Activated naive CD8-positive, alpha-beta T cell treated with anti-CD3 and anti-CD28 coated beads, Interleukin-2, amount 10 ng/mL, durations not matched to agents 7 days and 5 days (primary cell): ENCODE results near the gene RGL3. TPM values are rescaled to one million over a fixed set of nuclear protein-coding genes. Genes with fewer than 3 reads are reported as not detected.
A peak's percentile ranks its signal among the peaks of the same experiment; 100 is the strongest.

Experiments used
- ATAC-seq: fragments of 150-1000 bp; cut with Tn5 transposase; one replicate; pipeline ENCODE4 v1.10.0; 2021; ENCODE audit warnings: low read depth, moderate library complexity
- POLR2A ChIA-PET: fragments of 350-600 bp; sonication (Branson Sonifier 250); formaldehyde crosslinking; loops from one replicate; lab custom pipeline; 2021; ENCODE audit warnings: antibody characterized with exemption; lab: Charles Lee
- DNase-seq: peaks from one replicate; pipeline ENCODE4 v3.0.0; 2021
- H3K27ac Mint-ChIP-seq: one replicate; pipeline ENCODE4 v1.8.0; 2022; ENCODE audit warnings: mild to moderate bottlenecking, mixed read lengths
- H3K27me3 Mint-ChIP-seq: one replicate; pipeline ENCODE4 v1.8.0; 2022; ENCODE audit warnings: mild to moderate bottlenecking, moderate library complexity, mixed read lengths
- H3K36me3 Mint-ChIP-seq: one replicate; pipeline ENCODE4 v1.8.0; 2021; ENCODE audit warnings: mild to moderate bottlenecking, mixed read lengths
- H3K4me1 Mint-ChIP-seq: one replicate; pipeline ENCODE4 v1.8.0; 2021; ENCODE audit warnings: mixed read lengths
- H3K4me3 Mint-ChIP-seq: one replicate; pipeline ENCODE4 v1.8.0; 2022; ENCODE audit warnings: mild to moderate bottlenecking, moderate library complexity, mixed read lengths
- H3K9me3 Mint-ChIP-seq: one replicate; pipeline ENCODE4 v1.8.0; 2021; ENCODE audit warnings: mixed read lengths
- total RNA-seq, 2 experiments: library from RNA; stranded (reverse); gene quantifications; one replicate each; pipeline ENCODE4 v1.2.3, GENCODE V29; 2021

RGL3 gene
- total RNA-seq, 2 experiments from 2014 or later, result not detected

DNA sequence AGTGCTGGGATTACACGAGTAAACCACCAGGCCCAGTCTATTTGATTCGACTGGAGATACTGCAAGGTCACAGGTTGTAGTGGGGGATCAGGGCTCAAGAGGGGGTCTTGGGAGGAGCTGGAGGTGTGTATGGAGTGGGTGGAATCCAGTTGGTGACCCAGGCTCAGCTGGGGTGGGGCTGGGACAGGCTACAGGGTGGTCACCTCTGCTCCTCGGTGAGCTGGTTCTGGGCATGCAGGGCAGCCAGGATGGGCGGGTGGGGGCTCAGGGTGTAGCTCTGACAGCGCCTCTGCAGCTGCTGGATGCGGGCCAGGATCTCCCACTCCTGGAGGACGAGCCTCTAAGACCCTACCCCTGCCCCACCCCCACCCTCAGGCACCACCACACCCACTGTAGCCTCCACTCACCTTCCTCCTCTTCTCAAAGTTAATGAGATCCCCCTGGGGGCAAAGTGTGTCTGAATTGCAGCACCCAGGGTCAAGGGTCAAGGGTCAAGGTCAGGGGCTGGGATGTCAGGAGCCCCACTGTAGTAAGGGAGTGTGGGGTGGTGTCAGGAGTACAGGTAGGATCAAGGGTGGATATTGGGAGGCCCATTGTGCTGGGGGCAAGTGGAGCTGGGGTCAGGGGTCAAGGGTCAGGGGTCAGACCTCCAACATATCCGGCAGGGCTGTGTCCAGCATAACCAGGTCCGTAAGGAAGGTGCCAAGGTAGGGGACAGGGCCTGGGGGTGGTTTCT lies 17.1 kb downstream of the RGL3 start:
- Mint-ChIP-seq H3K4me1 (peaks cover 2% of the 10 kb centered on the region), H3K4me3 (no peak overlapping the region), H3K36me3 (no peaks in the 10 kb centered on the region), H3K9me3 (no peaks in the 10 kb centered on the region), H3K27ac (no peak overlapping the region), H3K27me3 (peaks cover 10% of the 10 kb centered on the region)
- ATAC-seq, result no peak
- POLR2A ChIA-PET, result no interaction called here
- no peak for DNase-seq

DNA sequence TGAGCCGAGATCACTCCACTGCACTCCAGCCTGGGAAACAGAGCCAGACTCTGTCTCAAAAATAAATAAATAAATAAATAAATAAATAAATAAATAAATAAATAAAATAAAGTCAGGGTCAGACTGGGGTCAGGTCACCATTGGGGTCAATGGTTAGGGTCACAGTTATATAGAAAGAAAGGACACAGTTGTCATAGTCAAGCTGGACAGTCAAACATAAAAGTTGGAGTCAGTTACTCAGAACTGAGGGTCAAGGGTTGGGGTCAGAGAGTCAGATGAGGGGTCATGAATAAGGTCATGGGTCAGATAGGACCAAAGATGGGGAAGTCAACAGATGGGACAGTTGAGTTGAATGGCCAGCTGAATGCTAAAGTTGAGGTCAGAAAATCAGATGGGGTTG lies 18.3 kb downstream of the RGL3 start:
- Mint-ChIP-seq H3K27ac (no peak overlapping the region), H3K36me3 (no peaks in the 10 kb centered on the region), H3K27me3 (peaks cover 2% of the 10 kb centered on the region), H3K9me3 (no peaks in the 10 kb centered on the region), H3K4me3 (no peak overlapping the region), H3K4me1 (peaks cover 2% of the 10 kb centered on the region)
- DNase-seq, result no peak
- POLR2A ChIA-PET, result no interaction called here
- ATAC-seq, result no peak

DNA sequence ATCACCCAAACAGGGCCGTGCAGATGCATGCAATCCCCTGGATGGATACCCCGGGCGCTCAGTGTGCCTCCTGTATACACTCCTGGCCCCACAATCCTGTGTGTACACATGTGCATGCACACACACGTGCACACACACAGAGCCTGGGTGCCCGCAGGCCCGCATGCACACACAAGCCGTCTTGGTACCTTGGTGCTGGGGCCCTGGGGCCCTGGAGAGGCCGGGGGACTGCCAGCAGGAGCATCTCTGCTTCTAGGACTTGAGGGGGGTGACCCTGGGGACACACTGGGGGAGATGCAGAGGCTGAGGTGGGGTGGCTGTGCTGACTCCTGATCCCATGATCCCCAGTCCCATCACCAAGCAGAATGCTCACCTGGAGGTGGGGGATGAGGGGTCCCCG lies 19.4 kb downstream of the RGL3 start:
- ATAC-seq (no peak), DNase-seq (no peak)
- Mint-ChIP-seq H3K9me3 (no peaks in the 10 kb centered on the region), H3K4me1 (peaks cover 4% of the 10 kb centered on the region), H3K4me3 (no peak overlapping the region), H3K36me3 (no peaks in the 10 kb centered on the region), H3K27ac (no peak overlapping the region), H3K27me3 (no peaks in the 10 kb centered on the region)
- POLR2A ChIA-PET, result no interaction called here

DNA sequence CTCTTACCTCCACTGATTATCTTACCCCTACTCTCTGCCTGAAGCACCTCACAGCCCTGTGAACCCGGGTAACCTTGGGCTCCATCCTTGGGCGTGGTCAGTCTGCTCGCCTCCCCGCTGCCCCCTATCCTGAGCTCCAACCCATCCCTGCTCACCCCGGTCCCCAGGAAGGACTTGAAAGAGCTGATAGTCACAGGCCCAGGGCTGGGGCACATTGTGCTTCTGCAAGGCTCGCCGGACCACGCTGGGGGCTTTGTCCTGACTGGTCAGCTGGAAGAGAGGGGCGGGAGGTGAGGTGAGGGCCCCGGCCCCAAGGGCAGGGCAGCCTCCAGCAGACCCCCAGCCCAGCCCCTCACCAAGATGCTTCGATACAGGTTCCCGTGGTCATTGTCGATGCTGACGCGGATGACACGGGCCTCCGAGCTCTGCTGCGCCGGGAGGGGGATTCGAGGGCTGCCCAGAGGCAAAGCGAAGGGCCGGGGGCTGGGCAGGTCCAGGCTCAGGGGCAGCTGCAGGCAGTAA lies 22.0 kb downstream of the RGL3 start:
- no peak overlapping the region for H3K27ac Mint-ChIP-seq
- ATAC-seq (no peak), DNase-seq (no peak)
- H3K36me3 Mint-ChIP-seq, result no peaks in the 10 kb centered on the region
- no peaks in the 10 kb centered on the region for H3K27me3 Mint-ChIP-seq
- POLR2A ChIA-PET, result no interaction called here
- peaks cover 7% of the 10 kb centered on the region for H3K4me1 Mint-ChIP-seq
- H3K4me3 Mint-ChIP-seq, result no peak overlapping the region
- no peaks in the 10 kb centered on the region for H3K9me3 Mint-ChIP-seq

DNA sequence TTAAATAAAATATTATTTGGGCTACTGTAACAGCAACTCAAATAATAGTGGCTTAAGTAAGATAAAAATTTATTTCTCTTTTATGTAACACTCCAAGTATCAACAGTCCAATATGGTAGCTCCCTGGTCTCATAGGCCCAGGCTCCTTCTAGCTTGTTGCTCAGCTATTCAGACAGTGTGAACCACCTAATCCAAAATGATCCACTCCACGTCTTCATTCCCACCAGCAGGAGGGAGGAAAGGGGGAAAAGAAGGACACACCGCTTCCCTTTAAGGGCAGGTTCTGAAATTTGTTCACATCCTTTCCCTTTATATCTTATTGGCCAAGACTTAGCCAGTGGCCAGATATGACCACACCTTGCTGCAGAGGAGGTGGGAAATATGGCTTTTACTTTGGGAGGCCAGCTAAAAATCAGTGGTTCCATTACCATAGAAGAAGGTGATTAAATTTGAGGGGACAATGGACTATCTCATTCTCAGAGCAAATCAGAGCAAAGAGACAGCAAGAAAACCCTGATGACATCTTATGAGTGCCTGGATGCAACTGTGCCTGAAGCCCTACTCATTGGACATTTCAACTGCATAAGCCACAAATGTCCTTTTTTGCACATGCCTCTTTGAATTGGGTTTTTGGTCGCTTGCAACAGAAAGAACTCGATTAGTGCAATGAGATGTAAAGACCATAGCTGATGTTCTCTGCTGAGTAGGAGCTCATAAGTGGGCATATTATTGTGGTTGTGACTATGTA lies 28.0 kb downstream of the RGL3 start:
- Mint-ChIP-seq H3K9me3 (no peaks in the 10 kb centered on the region), H3K27ac (no peak overlapping the region), H3K4me1 (peaks cover 11% of the 10 kb centered on the region), H3K4me3 (no peak overlapping the region), H3K36me3 (no peaks in the 10 kb centered on the region), H3K27me3 (no peaks in the 10 kb centered on the region)
- POLR2A ChIA-PET, result interaction anchor here (0.6 to 1.8 kb wide), 3 partner anchors 10 to 43 kb away, joined by 3 to 11 read pairs (median 4); partner anchors contain the start of gene SWSAP1
- DNase-seq (no peak), ATAC-seq (no peak)

DNA sequence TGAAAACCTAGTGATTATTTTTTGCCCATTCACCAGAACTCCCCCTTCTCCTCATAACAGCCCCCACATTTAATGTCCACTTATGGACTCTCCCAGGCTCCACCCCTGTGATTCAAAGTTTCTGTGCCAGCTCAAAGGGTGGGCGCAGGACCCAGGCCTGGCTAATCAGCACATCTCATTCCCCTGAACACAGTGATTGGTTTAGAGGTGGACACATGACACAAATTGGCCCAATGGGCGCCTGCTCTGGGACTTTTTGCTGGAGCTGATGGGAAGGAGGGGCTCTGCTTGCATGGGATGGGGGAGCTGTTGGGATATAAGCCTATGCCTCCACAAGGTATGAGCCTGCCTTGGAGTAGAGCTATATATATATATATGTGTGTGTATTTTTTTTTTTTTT lies 28.8 kb downstream of the RGL3 start:
- Mint-ChIP-seq H3K27ac (no peak overlapping the region), H3K4me1 (peaks cover 11% of the 10 kb centered on the region), H3K36me3 (no peaks in the 10 kb centered on the region), H3K9me3 (no peaks in the 10 kb centered on the region), H3K4me3 (no peak overlapping the region), H3K27me3 (peaks cover under 1% of the 10 kb centered on the region)
- POLR2A ChIA-PET, result interaction anchor here (0.6 to 1.8 kb wide), 2 partner anchors 9 to 43 kb away, joined by 3 to 11 read pairs; no protein-coding TSS in a partner anchor
- DNase-seq, result no peak
- ATAC-seq, result no peak

GRCh38 chr19:11387162-11388034 lies 31.7 kb downstream of the RGL3 start:
- Mint-ChIP-seq H3K27ac (no peak overlapping the region), H3K36me3 (no peaks in the 10 kb centered on the region)
- DNase-seq, result no peak

DNA sequence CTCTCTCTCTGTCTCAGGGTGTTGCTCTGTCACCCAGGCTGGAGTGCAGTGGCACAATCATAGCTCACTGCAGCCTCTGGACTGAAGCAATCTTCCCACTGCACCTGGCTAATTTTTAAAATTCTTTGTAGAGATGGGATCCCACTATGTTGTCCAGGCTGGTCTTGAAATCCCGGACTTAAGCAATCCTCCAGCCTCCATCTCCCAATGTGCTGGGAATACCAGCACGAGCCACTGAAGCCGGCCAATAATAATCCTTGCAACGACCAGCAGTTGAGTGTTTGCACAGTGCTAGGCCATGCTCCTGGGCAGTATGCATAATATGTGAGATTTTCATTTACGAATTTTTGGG lies 34.4 kb downstream of the RGL3 start:
- ATAC-seq (no peak), DNase-seq (no peak)
- peaks cover 20% of the 10 kb centered on the region for H3K27me3 Mint-ChIP-seq
- H3K36me3 Mint-ChIP-seq, result peaks cover 2% of the 10 kb centered on the region
- H3K4me1 Mint-ChIP-seq, result peaks cover 26% of the 10 kb centered on the region
- POLR2A ChIA-PET, result no interaction called here
- no peak overlapping the region for H3K27ac Mint-ChIP-seq
- H3K9me3 Mint-ChIP-seq, result no peaks in the 10 kb centered on the region
- H3K4me3 Mint-ChIP-seq, result peak overlapping the region; percentile 10

More at GRCh38 chr19:11387162-11388034, 31.7 kb downstream of the RGL3 start:
- no peaks in the 10 kb centered on the region for H3K9me3 Mint-ChIP-seq
- H3K4me1 Mint-ChIP-seq, result peaks cover 13% of the 10 kb centered on the region
- H3K4me3 Mint-ChIP-seq, result no peak overlapping the region
- ATAC-seq, result peak; percentile 66
- POLR2A ChIA-PET, result interaction anchor here (1.5 kb wide), 1 partner anchor 13 kb away, joined by 5 read pairs; the partner anchor contains the start of gene SWSAP1
- peaks cover 20% of the 10 kb centered on the region for H3K27me3 Mint-ChIP-seq

GRCh38 chr19:11383706-11384048 lies 35.4 kb downstream of the RGL3 start:
- Mint-ChIP-seq H3K27me3 (peaks cover 20% of the 10 kb centered on the region), H3K27ac (no peak overlapping the region), H3K4me1 (peaks cover 26% of the 10 kb centered on the region), H3K9me3 (no peaks in the 10 kb centered on the region), H3K36me3 (peaks cover 3% of the 10 kb centered on the region), H3K4me3 (no peak overlapping the region)
- no peak for DNase-seq
- POLR2A ChIA-PET, result interaction anchor here (1.2 to 1.8 kb wide), 3 partner anchors 9 to 38 kb away, joined by 3 to 10 read pairs (median 5); partner anchors contain the start of gene SWSAP1
- ATAC-seq, result no peak

DNA sequence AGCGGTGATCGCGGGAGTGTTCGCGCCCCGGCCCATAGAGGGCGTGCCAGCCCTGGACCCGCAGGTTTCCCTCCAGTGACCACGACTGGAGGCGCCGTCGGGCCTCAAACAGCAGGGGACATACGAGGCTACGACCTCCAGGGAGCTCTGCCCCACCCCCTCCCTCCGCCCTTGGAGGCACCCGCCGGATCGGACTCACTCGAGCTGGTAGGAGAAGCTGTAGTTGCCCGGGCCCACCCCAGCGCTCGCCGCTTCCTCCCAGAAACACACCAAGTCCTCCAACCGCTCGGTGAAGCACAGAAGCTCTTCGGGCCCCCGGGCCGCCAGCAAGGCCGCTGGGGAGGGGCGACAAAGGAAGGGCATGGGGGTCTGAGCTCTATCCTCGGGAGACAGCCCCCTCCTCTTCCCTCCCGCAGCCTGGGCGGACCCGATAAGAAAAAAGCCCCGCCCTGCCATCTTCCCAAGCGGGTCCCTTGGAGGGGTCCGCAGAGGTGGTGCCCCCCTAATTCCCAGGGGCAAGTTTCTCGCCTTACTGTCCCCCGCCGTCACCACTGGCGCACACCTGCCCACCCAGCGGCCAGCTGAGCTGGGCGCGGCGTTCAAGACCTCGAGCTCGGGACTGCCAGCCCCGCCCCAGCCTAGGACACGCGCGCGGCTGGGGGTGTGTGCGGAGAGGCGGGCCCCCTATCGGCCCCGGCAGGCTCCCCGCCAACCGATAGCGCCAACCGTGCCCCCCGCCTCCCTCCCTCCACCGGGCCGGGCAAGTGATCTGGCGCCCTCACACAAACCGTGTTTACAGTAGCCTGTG lies 36.0 kb downstream of the RGL3 start:
- Mint-ChIP-seq H3K27ac (peak overlapping the region; percentile 84), H3K36me3 (peaks cover 4% of the 10 kb centered on the region), H3K27me3 (peaks cover 20% of the 10 kb centered on the region), H3K4me1 (peaks cover 26% of the 10 kb centered on the region), H3K4me3 (peak overlapping the region; percentile 97), H3K9me3 (no peaks in the 10 kb centered on the region)
- DNase-seq, result peak; percentile 78
- POLR2A ChIA-PET, result interaction anchor here (0.5 to 1.8 kb wide), 6 partner anchors 9 to 1230 kb away, joined by 3 to 10 read pairs (median 4); partner anchors contain the start of gene SWSAP1
- no peak for ATAC-seq

DNA sequence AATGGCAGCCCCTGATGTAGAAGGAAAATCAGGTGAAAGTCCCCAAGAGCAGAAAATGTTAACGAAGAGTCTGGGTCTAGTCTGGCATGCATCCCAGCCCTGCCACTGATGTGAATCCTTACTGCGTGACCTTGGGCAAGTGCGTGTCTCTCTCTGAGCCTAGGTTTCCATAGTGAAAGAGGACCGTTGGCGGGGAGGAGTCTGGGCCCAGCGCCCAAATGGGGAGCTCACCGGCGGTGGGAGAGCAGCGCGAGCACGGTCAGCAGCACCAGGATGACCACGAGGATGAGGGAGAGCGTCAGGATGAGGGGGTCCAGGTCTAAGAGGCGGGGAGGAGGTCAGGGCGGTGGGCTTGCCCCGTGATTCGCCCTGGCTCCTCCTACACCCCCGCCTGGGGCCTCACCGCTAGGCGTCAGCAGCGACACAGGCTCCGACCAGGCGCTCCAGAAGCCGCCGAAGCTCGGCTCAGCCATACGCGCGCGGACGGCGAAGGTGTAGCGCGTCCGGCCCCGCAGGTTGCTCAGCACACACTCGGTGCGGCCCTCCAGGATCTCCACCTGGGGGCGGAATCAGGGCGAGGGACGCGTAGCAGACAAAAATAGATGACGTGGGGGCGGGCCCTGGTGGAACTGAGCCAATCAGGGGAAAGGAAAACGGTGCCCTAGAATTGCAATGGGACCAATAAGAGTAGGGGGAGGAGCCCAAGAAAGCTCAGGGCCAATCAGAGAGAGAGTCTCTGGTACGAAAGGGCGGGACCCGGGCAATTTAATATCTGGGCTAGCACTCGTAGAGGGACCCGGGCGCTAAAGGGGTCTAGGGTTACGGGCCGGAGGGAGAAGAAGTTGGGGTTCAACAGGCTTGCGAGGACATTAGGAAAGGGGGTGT lies 38.2 kb downstream of the RGL3 start:
- Mint-ChIP-seq H3K36me3 (peaks cover 10% of the 10 kb centered on the region), H3K4me3 (peak overlapping the region; percentile 97), H3K9me3 (no peaks in the 10 kb centered on the region), H3K4me1 (peaks cover 29% of the 10 kb centered on the region), H3K27ac (peak overlapping the region; percentile 100), H3K27me3 (peaks cover 20% of the 10 kb centered on the region)
- POLR2A ChIA-PET, result interaction anchor here (0.5 to 2.2 kb wide), 23 partner anchors 10 to 420 kb away, joined by 3 to 18 read pairs (median 3); partner anchors contain the start of genes CCDC159, LDLR, ODAD3 and PRKCSH
- ATAC-seq, result peak; percentile 82
- DNase-seq, result peak; percentile 95
